ENCODE data around the gene SENP1.
A peak's percentile ranks its signal among the peaks of the same experiment; 100 is the strongest.
"Not testable (repeated sequence)": the region's sequence is repeated elsewhere in the genome, so short reads cannot be mapped to it uniquely, and the experiment has no call there.

SENP1 gene

DNA sequence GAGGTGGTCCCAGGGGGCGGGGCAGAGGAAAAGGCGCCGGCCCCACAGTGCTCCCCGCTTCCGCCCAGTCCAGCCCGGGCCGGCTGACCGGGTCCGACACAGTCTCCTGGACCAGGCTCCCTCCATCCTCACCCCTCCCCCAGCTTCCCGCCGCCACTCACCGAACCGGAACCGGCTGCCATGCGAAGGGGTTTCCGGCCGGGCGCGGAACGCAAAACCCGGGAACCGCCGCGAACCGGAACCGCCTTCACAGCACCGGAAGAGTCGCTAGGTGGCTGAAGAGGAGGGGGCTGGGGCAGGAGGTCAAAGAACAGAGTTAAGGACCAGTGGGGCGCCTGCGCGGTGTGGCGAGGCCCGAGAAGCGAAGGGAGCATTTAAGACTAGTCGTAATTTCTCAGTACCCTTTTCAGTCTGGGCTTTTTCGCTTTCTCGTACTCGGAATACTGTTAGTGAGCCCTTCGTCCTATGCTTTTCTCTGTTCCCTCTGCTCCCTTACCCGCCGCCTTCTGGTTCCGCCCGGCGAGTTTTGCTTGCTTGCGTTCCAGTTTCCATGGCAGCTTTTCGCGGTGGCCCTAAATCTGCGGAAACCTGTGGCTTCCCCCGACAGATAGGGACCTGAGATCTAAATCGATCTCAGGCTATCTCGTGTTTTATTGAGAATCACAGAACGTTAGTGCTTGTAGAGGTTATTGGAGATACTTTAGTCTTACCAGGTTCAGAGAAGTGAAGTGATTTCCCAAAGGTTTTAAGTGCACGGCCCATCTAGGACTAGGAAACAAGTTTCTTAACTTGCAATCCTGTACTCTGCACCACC lies at the start of gene SENP1:
TSS of gene SENP1 (minus strand) at position 213 of the 814 bp plus-strand sequence. CDS start 4,607 bp downstream, outside the sequence.
- DNase-seq (ENCODE audit: extremely low read depth in 1 of 2, low read depth in 1 of 2), result peak; percentile 77 to 81

DNA sequence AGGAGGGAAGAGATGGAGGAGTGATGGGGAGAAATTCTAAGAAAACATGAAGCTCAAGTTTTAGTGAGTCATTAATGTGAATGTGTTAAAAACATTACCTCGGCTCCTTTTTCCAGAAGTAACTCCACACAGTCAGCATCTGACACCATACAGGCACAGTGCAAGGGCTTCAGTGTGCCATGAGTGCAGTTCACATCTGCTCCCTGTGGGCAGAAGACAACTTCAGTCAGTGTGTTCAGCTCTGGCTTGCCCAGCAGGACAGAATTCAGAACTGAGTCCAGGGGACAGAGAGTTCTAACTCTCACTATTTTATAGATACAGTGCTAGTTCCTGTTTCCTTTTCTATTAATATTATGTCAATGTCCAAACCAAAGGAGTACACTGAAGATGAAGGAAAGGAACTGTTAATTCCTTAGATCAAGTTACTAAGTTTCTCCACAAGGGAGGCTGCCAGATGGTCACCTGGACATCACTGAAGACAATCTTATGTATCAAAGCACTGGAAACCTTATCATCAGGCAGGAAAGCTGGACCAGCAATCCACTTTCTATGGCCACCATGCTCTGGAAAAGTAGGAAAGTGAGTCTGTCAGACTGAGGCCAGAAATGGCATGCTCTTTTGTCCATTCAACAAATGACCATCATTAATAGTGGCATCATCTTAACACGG lies 45.4 kb upstream of the SENP1 start:
- DNase-seq (ENCODE audit: extremely low read depth in 1 of 2, low read depth in 1 of 2), result no peak

DNA sequence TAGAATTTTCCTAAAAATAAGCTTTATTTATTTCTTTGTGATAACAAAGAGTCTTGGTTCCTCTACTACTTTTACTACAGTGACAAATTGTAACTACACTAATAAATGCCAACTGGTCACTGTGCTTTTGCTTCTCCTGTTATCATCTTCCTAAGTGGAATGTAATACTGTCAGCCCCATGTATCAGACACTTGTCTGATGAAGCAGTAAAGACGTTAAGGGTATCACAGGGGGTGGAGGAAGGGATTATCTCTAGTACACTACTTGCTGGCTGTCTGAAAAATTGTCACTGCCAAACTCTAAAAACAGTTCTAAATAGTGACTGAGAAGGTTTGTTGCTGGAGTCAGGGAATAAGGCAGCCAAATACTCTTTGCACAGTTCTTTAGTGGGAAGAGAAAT lies 40.1 kb upstream of the SENP1 start:
- DNase-seq (ENCODE audit: extremely low read depth in 1 of 2, low read depth in 1 of 2), result no peak

DNA sequence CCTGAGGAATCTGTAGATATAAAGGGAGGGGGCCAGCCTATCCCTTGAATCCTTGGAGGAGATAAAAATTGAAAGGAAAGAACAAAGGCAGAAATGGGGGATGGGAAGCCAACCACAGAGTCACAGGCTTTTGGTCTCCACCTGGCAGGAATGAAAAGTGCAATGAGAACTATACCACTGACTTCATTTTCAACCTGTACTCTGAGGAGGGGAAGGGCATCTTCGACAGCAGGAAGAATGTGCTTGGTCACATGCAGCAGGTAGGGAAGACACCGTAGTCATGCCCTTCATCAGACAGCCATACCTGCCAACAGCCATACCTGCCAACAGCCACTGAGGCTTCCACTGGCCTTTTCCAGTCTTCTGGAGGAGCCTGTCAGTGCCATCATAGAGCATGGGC lies 38.0 kb upstream of the SENP1 start:
- no peak for DNase-seq (ENCODE audit: extremely low read depth in 1 of 2, low read depth in 1 of 2)

DNA sequence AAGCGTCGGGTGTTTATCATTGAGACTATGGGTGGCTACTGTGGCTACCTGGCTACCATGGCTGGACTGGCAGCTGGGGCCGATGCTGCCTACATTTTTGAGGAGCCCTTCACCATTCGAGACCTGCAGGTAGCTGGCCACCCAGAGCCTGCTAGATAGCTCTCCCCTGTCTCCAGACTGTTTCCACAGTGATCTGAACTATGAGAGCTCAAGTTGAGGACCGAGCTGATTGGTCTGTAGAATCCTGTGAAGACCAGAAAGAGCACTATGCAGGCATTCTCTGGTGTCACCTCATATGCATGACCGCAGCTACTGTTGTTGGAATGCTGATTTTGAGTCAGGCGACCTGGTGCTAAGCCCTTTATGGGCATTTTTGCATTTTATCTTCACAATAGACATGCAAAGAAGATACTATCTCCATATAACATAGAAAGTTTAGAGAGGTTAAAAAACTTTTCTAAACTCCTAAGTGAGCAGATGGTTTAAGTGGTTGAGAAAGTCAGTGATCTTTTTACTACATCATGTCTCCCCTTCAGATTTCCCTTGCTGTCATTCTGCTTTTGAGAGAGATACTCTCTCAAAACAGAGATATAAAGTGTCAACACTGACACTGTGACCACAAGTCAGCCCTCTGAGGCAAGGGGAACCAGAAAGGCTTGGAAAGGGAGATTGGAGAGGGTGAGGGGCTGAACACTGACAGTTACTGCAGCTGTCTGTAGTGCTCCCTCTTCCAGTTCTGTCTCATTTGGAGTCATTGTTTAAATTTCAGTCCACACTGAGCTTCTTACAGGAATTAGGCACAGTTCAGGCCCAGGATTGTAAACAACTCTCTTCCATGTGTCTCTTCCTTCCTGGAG lies 37.2 kb upstream of the SENP1 start:
- DNase-seq (ENCODE audit: extremely low read depth in 1 of 2, low read depth in 1 of 2), result no peak

DNA sequence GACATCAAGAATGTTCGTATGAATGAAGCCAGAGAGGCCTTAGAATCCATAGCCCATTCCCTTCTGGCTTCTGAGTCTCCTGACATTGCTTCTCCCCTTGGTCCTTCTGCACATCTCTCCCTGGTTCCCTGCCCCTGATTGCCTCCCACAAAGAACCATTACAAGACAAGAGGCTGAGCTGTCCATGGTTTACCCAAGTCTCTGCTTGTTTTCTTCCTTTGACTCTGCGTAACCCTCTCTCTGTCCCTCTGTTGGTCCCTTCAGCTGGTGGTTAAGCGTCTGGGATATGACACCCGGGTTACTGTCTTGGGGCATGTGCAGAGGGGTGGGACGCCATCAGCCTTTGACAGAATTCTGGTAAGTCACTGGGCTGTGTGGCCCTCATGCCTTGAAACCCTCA lies 29.1 kb upstream of the SENP1 start:
- no peak for DNase-seq (ENCODE audit: extremely low read depth in 1 of 2, low read depth in 1 of 2)

DNA sequence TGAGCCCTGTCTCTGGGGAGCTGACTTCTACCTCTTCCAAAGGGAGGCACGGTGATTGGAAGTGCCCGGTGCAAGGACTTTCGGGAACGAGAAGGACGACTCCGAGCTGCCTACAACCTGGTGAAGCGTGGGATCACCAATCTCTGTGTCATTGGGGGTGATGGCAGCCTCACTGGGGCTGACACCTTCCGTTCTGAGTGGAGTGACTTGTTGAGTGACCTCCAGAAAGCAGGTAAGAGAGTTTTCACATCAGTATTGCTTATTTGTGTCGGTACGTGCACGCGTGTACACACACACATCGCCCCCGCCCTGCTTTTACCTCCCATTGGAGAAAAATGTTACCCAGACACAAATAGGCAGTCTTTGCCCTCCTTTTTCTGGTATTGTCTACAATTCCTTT lies 26.9 kb upstream of the SENP1 start:
- no peak for DNase-seq (ENCODE audit: extremely low read depth in 1 of 2, low read depth in 1 of 2)

DNA sequence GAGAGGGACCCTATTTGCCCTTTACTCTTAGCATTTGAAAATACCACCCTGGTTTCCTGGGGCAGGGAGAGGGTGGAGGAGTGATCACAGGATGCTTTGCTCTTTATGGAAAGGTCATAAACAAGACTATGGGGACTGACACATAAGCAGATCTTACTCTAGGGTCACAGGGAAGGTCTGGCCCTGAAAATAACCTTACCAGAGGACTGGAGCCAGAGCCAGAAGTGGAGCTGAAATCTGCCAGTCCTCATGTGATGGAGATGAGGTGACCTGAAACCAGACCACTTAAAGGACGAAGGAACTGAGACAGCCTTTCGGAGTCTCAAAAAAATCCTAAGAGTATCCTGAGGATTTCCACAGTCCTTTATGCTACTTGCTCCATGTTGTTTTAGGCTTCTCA lies 25.6 kb upstream of the SENP1 start:
- DNase-seq (ENCODE audit: extremely low read depth in 1 of 2, low read depth in 1 of 2), result no peak

DNA sequence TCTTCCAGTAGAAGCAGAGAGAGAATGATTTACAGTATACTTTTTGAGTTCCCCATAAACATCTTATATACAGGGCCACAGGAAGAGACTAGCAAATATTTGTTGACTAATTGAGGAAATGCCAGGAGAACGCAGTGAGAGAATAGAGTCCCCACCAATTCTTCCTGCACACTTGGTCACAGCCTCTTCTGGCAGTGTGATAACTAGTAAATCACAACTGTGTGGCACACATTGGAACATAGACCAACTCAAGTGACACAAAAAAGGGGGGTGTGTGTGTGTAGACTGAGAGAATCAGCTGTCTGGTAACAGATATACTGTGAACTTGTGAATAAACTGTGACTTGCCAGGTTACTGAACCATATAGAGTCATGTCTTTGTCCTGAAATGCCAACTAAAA lies 23.5 kb upstream of the SENP1 start:
- no peak for DNase-seq (ENCODE audit: extremely low read depth in 1 of 2, low read depth in 1 of 2)

DNA sequence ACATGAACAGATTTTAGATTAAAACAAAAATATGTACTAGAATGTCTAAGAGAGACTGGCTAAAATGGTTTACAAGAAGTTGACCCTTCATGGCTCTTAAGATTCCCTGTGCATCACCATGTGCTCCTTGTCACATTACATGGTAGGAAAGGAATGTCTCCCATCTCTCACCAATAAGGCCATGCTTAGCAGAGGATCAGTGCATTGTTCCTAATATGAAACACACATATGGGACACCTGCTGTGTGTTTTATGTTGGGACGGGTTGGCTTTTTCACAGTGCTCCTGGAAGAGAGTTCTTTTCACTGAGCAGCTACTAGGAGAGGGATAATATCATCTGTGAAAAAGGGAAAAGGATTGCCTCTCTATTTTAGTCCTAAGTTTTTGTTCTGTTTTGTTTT lies 22.9 kb upstream of the SENP1 start:
- no peak for DNase-seq (ENCODE audit: extremely low read depth in 1 of 2, low read depth in 1 of 2)

DNA sequence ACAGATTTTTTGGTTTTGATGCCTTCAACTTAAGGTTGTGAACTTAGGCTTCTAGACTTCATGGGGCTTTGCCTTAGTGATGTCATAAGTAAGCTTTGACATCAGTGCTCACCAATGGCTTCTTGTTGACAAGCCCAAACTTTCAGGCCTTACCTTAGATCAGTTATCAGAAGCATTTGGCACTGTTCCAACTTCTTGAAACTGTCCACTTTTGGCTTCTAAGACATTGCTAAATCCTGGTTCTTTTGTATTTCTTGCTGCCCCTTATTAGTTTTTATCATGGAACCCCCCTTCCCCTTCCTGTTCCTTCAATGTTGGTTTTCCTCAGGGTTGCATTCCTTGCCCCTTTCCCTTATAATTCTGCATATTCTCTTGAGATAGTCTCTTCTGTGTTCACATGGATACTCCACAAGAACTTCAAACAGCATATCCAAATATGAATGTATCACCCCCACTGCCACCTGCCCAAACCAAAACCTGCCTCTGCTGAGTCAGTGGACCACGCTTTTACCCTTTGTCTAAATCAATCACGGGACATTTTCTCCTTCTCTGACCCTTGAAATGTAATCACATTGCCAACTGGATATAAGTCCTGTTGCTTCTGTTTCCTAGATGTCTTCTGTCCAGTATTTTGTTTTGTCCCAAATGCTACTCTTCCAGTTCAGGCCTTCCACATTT lies 21.2 kb upstream of the SENP1 start:
- no peak for DNase-seq (ENCODE audit: extremely low read depth in 1 of 2, low read depth in 1 of 2)

DNA sequence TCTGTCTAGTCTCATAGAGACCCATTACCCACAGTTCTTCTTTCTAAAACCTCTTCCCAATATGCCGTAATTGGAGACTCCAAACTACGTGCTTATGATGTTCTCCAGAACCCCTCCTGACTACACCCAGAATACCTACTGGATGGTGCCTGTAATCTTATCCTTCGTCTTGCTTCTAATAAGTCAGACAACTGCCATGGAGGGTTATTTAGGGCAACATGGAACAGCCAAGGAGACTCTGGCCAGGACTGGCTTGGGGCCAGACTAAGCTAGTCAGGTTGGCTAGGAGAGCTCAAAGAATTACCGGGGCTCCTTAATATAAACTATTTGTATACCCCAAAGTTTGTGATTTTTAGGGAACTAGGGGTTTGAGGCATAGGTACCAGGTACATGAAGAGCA lies 20.1 kb upstream of the SENP1 start:
- DNase-seq (ENCODE audit: extremely low read depth in 1 of 2, low read depth in 1 of 2), result no peak

DNA sequence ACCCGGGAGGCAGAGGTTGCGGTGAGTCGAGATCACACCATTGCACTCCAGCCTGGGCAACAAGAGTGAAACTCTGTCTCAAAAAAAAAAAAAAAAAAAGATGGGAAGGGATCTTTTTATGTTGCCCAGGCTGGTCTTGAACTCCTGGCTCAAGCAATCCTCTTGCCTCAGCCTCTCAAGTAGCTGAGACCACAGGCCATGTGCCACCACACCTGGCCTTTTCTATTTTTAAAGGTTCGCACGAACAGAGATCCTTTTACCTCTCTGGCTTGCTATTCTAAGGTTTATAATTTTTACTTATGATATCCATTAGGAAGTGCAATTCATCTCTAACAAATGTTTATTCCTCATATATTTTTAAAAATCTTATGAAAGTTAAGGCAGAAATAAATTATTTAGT lies 19.7 kb upstream of the SENP1 start:
- DNase-seq (ENCODE audit: extremely low read depth in 1 of 2, low read depth in 1 of 2), result not testable (repeated sequence)

DNA sequence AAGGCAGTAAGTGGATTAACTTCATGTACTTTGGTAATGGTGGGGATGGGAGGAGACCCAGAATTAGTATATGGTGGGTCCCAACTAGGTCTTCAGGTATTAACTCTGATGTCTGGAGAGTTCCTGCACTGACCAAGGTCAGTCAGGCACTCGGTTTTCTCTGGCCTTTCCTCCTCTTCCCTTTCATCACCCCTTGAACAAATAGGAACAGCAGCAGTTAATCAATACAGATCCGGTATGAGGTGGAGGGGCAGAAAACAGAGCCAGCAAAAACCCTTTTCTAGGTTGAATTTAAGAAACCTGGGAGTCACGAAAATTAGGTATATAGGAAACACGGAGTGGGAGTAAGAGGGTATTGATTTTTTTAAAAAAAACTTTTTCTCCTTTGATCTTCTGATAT lies 17.3 kb upstream of the SENP1 start:
- DNase-seq (ENCODE audit: extremely low read depth in 1 of 2, low read depth in 1 of 2), result no peak

DNA sequence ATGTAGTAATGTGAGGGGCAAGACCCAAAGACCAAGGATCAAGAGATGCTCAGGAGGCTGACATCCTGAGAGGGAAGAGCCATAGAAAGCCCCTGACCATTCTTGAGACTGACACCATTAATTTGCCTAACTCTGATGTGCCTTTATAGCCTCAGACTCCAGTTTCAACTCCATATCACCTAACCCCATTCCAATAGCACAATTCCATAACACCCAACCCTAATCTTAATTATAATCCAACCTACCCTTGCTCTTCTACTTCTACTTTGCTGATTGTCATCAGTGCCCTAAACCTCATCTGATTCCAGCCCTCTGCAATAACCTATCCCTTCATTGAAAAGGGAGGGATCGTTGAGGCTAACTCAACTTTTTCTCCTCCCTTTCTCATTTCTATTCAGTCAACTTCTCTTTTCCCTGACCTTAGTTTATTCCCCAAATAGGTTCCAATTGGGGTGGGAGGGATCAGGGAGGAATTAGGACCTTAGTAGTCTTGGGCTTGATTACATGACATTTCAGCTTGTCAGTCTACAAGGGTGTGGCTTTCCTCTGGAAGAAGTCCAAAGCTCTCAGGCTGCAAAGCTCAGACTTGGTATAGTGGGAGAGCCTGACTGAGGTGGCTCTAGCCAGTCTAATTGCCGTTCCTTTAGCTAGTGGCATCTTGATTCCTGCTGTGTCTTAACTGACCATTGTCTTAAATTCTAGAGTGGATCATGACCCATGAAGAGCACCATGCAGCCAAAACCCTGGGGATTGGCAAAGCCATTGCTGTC lies 16.4 kb upstream of the SENP1 start:
- DNase-seq (ENCODE audit: extremely low read depth in 1 of 2, low read depth in 1 of 2), result no peak

DNA sequence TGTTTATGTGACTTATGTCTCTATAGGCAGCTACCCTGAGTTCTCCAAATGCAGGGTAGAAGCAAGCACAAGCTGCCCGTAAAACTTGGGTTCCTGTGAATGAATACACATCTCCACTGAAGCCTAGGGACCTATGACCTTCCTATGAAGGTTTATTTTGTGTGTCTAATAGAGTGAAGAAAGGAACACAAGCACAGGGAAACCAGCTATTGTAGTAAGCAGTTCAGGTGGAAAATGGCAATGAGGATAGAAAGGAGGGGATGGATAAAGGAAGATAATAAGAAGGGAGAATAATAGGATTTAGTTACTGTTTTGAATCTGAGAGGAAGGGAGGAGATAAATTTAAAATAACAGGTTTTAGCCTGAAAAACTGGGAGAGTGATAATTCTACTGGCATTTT lies 15.6 kb upstream of the SENP1 start:
- DNase-seq (ENCODE audit: extremely low read depth in 1 of 2, low read depth in 1 of 2), result no peak

DNA sequence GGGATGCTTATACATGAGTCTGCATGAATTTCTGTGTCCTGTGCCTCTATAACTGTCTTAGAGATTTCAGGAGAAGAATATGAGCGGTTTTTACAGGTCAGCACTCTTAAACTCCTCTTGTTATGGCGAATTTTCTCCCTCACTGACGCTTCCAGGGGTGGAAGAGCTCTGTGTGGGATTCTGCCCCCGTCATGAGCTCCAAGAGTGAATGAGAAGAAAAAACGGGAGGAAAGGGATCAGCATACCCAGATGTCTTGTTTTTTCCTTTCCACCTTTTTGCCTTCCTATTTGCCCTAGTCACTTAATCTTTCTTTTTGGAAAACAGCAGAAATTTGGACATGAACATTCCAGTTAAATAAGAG lies 13.9 kb upstream of the SENP1 start:
- DNase-seq (ENCODE audit: extremely low read depth in 1 of 2, low read depth in 1 of 2), result no peak

DNA sequence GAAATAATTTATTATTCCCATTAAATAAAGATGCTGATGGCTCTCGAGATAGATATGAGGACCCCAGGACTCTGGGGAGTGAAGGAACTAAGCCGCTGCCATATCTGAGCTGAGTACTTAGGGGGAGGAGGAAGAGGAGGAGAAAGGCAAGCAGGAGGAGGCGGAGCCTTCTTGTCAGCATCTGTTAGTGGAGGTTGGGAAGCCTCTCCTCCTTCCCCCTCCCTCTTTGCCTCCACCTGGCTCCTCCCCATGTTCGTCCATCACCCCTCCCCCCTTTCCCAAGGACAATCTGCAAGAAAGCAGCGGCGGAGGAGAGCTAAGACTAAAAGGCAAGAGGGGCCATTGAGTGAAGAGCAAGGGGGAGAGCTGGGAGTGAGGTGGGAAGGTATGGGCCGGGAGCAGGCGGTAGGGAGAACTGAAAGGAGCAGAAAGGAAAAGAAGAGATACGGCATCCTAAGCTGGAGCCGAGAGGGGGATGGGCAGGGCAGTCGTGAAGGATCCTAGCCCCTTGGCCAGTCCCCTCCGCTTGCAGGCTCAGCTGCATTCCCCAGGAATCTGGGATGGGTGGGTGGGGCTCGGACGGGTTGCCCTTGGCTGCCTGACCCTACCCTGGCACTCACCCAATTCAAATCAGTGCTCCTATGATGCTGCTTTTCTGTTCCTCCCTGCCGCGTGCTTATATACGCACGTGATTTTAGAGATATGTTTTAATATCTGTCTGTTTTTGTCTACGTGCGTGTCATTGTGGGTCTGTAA lies 13.4 kb upstream of the SENP1 start, which contains the start of gene PFKM:
TSS of gene PFKM (plus strand) at position 287 of the 756 bp plus-strand sequence. CDS start 3,411 bp downstream, outside the sequence.
- peak; percentile 11 to 13 for DNase-seq (ENCODE audit: extremely low read depth in 1 of 2, low read depth in 1 of 2)

DNA sequence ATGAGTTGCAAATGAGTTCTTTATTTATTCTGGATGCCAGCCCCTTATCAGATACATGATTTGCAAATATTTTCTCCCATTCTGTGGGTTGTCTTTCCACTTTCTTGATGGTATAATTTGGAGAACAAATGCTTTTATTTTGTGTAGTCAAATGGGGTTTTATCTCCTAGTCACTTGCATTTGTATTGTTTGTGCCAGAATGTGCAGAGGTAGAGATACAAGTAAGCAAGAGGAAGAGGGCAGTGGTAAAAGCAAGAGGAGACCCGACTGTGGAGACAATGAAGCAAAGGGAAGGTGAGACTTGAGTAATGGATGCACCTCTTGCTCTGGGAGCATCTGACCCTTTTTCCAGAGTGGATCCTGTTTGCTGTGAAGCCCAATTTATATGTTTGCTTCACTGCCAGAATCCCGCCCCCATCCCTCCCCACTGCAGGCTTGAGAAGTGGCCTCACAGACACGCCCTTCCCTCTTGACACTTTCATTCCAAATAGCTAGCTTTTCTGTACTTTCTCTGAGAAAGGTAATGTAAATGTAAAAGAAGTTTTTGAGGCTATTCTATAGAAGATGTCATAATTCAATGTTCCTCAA lies 12.5 kb upstream of the SENP1 start:
- DNase-seq (ENCODE audit: extremely low read depth in 1 of 2, low read depth in 1 of 2), result no peak

Measured in activated CD8-positive, alpha-beta memory T cell treated with anti-CD3 and anti-CD28 coated beads for 1 hour (primary cell).